ENCODE measurements around the gene NID1.

- no peak for TF ChIP-seq YY1 (IDR thresholded peaks at IDR 0.05; ENCODE audit: insufficient read depth, insufficient read length)
- TF ChIP-seq ZNF274 (IDR thresholded peaks at IDR 0.05; ENCODE audit: low read depth, low read length) = no peak
- TF ChIP-seq SUZ12 (IDR thresholded peaks at IDR 0.05; ENCODE audit: extremely low read depth, insufficient read depth, insufficient read length) = no peak
These were observed 131.7 kb downstream of the NID1 start for GRCh38 chr1:235933017-235933765.

Measured in NT2/D1 (cell line).